RWPE1 (cell line): ENCODE results near the gene ZNF324B.
"Not testable (repeated sequence)": the region's sequence is repeated elsewhere in the genome, so short reads cannot be mapped to it uniquely, and the experiment has no call there.

Experiments used
- CTCF ChIA-PET: fragments of 350-600 bp; sonication (Branson Sonifier 250); formaldehyde crosslinking; extraction: SDS; loops from one replicate; lab custom pipeline; 2021; lab: Yijun Ruan, JAX
- POLR2A ChIA-PET: fragments of 400-600 bp; formaldehyde crosslinking; extraction: SDS; loops from one replicate; lab custom pipeline; 2020; ENCODE audit warnings: antibody characterized with exemption; ENCODE audit not compliant: low non-redundant PET; lab: Yijun Ruan, JAX
- DNase-seq: peaks from one replicate; pipeline ENCODE4 v3.0.0; 2012; ENCODE audit warnings: low spot score
- H3K27ac ChIP-seq: fragments of 450-650 bp; 2 replicates; pipeline ENCODE4 v1.5.1; 2017
- CTCF ChIP-seq: fragments of 450-650 bp; conservative IDR thresholded peaks from 2 replicates; pipeline ENCODE4 v1.5.1; 2017; ENCODE audit warnings: low read depth, mild to moderate bottlenecking

Gene ZNF324B

GRCh38 chr19:58469241-58470013, 18.0 kb downstream of the ZNF324B start:
- CTCF ChIA-PET, result no interaction called here
- peak overlapping the region; percentile 50 for H3K27ac ChIP-seq
- POLR2A ChIA-PET, result no interaction called here
- TF ChIP-seq CTCF, result no peak
- no peak for DNase-seq

GRCh38 chr19:58470837-58471543, 19.6 kb downstream of the ZNF324B start:
- POLR2A ChIA-PET, DNase-seq, CTCF ChIA-PET, H3K27ac ChIP-seq: not testable (repeated sequence)

- no peak for TF ChIP-seq CTCF
- ChIA-PET CTCF (no interaction called here), POLR2A (no interaction called here)
- no peak overlapping the region for H3K27ac ChIP-seq
- no peak for DNase-seq
Observed at GRCh38 chr19:58471736-58472135, 20.3 kb downstream of the ZNF324B start.

- TF ChIP-seq CTCF, result no peak
- POLR2A ChIA-PET, result no interaction called here
- DNase-seq, result no peak
- CTCF ChIA-PET, result no interaction called here
- peak overlapping the region; percentile 93 for H3K27ac ChIP-seq
Observed at GRCh38 chr19:58473775-58474174, 22.4 kb downstream of the ZNF324B start.

GRCh38 chr19:58474291-58474996, 23.0 kb downstream of the ZNF324B start:
- CTCF ChIA-PET, result interaction anchor here (1.1 kb wide), 1 partner anchor 14 kb away, joined by 6 read pairs; no protein-coding TSS in a partner anchor
- POLR2A ChIA-PET, result no interaction called here

More at GRCh38 chr19:58474291-58474996, 23.0 kb downstream of the ZNF324B start:
- DNase-seq, result no peak
- no peak for TF ChIP-seq CTCF
- H3K27ac ChIP-seq, result peak overlapping the region; percentile 93
